K562 (cell line): Measurements from ENCODE around the gene ZNF747. TPM values are rescaled to one million over a fixed set of nuclear protein-coding genes. Genes with fewer than 3 reads are reported as not detected.
A peak's percentile ranks its signal among the peaks of the same experiment; 100 is the strongest.

Source experiments
- ATAC-seq: fragments of 200-7000 bp; cut with Tn5 transposase; 3 replicates; pipeline ENCODE4 v1.9.1; 2020; ENCODE audit warnings: moderate library complexity
- BruUV-seq: library from RNA; stranded (reverse); fragments of 400-500 nt; replicated peaks from 2 replicates; lab custom pipeline; 2021; lab: Mats Ljungman, UMichigan
- CTCF ChIA-PET: fragments of 300-600 bp; formaldehyde crosslinking; extraction: SDS; loops from one replicate; lab custom pipeline; 2021; ENCODE audit warnings: low intra/inter-chr PET ratio; lab: Yijun Ruan, JAX
- POLR2A ChIA-PET: fragments of 300-600, 350-650 bp; sonication (Branson Sonifier 250); formaldehyde crosslinking; extraction: SDS; loops from one replicate; lab custom pipeline; 2021; ENCODE audit warnings: antibody characterized with exemption, inconsistent platforms; lab: Yijun Ruan, JAX
- DNase-seq, 4 experiments: peaks; one replicate each; pipeline versions ENCODE4 v3.0.0 to v3.0.0-alpha.2; 2011 to 2018; ENCODE audit warnings: low spot score in 3 of 4, mixed read lengths in 3 of 4; ENCODE audit errors: extremely low read depth in 1 of 4
- FAIRE-seq: peaks from 2 replicates; lab custom pipeline; 2011; peaks lifted over from hg19 to GRCh38; lab: Jason Lieb, UNC
- H2AFZ ChIP-seq: 2 replicates; pipeline ENCODE4 v1.6.0; 2011; ENCODE audit warnings: low read depth, low read length, control low read depth, inconsistent platforms
- H3K27ac ChIP-seq: fragments of 200-600 bp; 3 replicates; pipeline ENCODE4 v1.8.0; 2011; ENCODE audit warnings: low read depth, mild to moderate bottlenecking, control low read depth, inconsistent platforms, low read length, moderate library complexity, mixed read lengths; ENCODE audit errors: extremely low read depth
- H3K27me3 ChIP-seq, 2 experiments: fragments of 300-600 bp in 1 of 2; 2 replicates in 1 of 2; 3 replicates in 1 of 2; pipeline versions ENCODE4 v1.6.0 to v1.8.0; 2011; ENCODE audit warnings: inconsistent platforms in 2 of 2, low read length in 2 of 2, mild to moderate bottlenecking in 1 of 2, mixed read lengths in 1 of 2, moderate library complexity in 1 of 2; ENCODE audit not compliant: control insufficient read depth in 2 of 2, insufficient read depth in 2 of 2
- H3K36me3 ChIP-seq: fragments of 300-600 bp; 3 replicates; pipeline ENCODE4 v1.8.0; 2011; ENCODE audit warnings: mild to moderate bottlenecking, low read length, inconsistent platforms; ENCODE audit not compliant: control insufficient read depth, insufficient read depth
- H3K4me1 ChIP-seq, 2 experiments: fragments of 200-600 bp in 1 of 2; replicated peaks in 1 of 2; 2 replicates in 1 of 2; 3 replicates in 1 of 2; pipeline versions ENCODE4 v1.5.1 to v1.8.0; 2011; ENCODE audit warnings: inconsistent platforms in 2 of 2, low read length in 2 of 2, mild to moderate bottlenecking in 1 of 2, mixed read lengths in 1 of 2, moderate library complexity in 1 of 2; ENCODE audit not compliant: control insufficient read depth in 2 of 2, insufficient read depth in 2 of 2
- H3K4me2 ChIP-seq: 2 replicates; pipeline ENCODE4 v1.6.1; 2011; ENCODE audit warnings: low read length, control low read depth, inconsistent platforms, mixed read lengths; ENCODE audit not compliant: insufficient read depth
- H3K4me3 ChIP-seq: fragments of 200-600 bp; sonication (generic), shearing (Covaris generic); 2 replicates; pipeline ENCODE4 v1.5.1; 2016; ENCODE audit warnings: control low read depth, inconsistent platforms
- H3K79me2 ChIP-seq: fragments of 200-600 bp; 3 replicates; pipeline ENCODE4 v1.8.0; 2011; ENCODE audit warnings: low read length, inconsistent platforms; ENCODE audit not compliant: control insufficient read depth, insufficient read depth
- H3K9ac ChIP-seq, 2 experiments: 2 replicates each; pipeline versions ENCODE4 v1.6.0 to v1.6.1; 2011; ENCODE audit warnings: low read depth in 2 of 2, low read length in 2 of 2, control low read depth in 1 of 2, inconsistent platforms in 1 of 2, mild to moderate bottlenecking in 1 of 2, mixed read lengths in 1 of 2; ENCODE audit not compliant: insufficient read depth in 1 of 2
- H3K9me1 ChIP-seq: one replicate; pipeline ENCODE4 v1.6.0; 2011; ENCODE audit warnings: inconsistent platforms, mild to moderate bottlenecking, low read length, moderate library complexity; ENCODE audit not compliant: control insufficient read depth, insufficient read depth
- H3K9me3 ChIP-seq: replicated peaks from 2 replicates; pipeline ENCODE4 v1.5.1; 2011; ENCODE audit warnings: low read depth, low read length, inconsistent platforms; ENCODE audit not compliant: control insufficient read depth, insufficient read depth
- H4K20me1 ChIP-seq: replicated peaks from 2 replicates; pipeline ENCODE4 v1.6.1; 2011; ENCODE audit warnings: low read length, inconsistent platforms, mixed read lengths; ENCODE audit not compliant: control insufficient read depth, insufficient read depth
- SMARCB1 ChIP-seq: IDR thresholded peaks from 2 replicates; pipeline ENCODE4 v1.6.1; 2011; ENCODE audit warnings: improper control_type of control experiment, low read depth; ENCODE audit not compliant: insufficient read length
- SPI1 ChIP-seq: IDR thresholded peaks from 2 replicates; pipeline ENCODE4 v1.6.1; 2011; ENCODE audit warnings: low read depth, low read length, control low read depth, borderline replicate concordance
- TBP ChIP-seq: optimal IDR thresholded peaks from 2 replicates; pipeline ENCODE3; 2011; ENCODE audit warnings: low read depth, low read length, improper control_type of control experiment
- WGBS: fragments of 100-300 bp; shearing (Covaris generic); methylation state at CpG from one replicate; pipeline ENCODE4 v1.1.6; 2016; ENCODE audit warnings: low coverage, mixed read lengths; ENCODE audit not compliant: insufficient coverage; ENCODE audit errors: missing lambda C conversion rate; 5-methylcytosine and 5-hydroxymethylcytosine counted together
- in situ Hi-C: fragments of 300-500 bp; cut with MboI; formaldehyde crosslinking; loops from 4 replicates; pipeline ENCODE4 v1.15.0; 2018; ENCODE audit warnings: inconsistent platforms, mixed read lengths
- intact Hi-C: fragments of 100-400 bp; cut with micrococcal nuclease; formaldehyde crosslinking; loops from 2 replicates; pipeline ENCODE4 v1.14.2; 2022
- polyA plus RNA-seq, 8 experiments: library from polyadenylated mRNA; depleted of rRNA in 4 of 8; stranded (reverse) in 5 of 8; unstranded in 3 of 8; fragments of >200 nt; fragmentation: Nextera tagmentation in 2 of 8; fragmentation: Illumina TruSeq in 1 of 8; extraction: Ambion mirVana in 2 of 8; extraction: Trizol in 1 of 8; gene quantifications; 2 replicates each; pipeline versions ENCODE4 v1.2.1 to v1.2.3, GENCODE V29; 2011 to 2014; ENCODE audit warnings: inconsistent platforms in 1 of 8, missing spikeins in 1 of 8
- total RNA-seq, 7 experiments: library from RNA; depleted of rRNA in 6 of 7; stranded (reverse); fragments of >200 nt in 6 of 7; fragmentation: Illumina TruSeq in 2 of 7; extraction: Trizol in 2 of 7; gene quantifications; 2 replicates each; pipeline versions ENCODE4 v1.2.1 to v1.2.3, GENCODE V29; 2011 to 2021; ENCODE audit warnings: low replicate concordance in 1 of 7
- TF ChIP-seq, protein P1 (sequence below): sonication (generic); formaldehyde crosslinking; IDR thresholded peaks from 2 replicates; pipeline ENCODE4 v1.9.0; 2022; ENCODE audit warnings: mild to moderate bottlenecking, missing genetic modification reagents

ZNF747 gene
- total and polyA plus RNA-seq, 9 of the 15 experiments (the other 6 are each of a cell fraction or from before 2014, with no cell fraction given): 0.14 to 3.3 (median 1.5) TPM

DNA sequence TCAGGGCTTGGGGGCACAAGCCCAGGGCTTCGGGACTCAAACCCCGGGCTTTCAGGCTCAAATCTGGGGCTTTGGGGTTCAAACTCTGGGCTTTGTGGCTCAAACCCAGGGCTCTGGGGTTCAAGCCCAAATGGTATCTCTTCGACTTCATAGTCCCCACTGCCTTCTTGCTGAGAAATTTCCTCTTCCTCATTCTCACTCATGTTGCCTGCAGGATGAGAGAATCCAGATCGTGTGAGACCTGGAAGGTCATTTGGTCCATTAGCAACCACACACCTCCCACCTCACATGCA is 8.9 kb downstream of the ZNF747 start:
- ChIA-PET CTCF (no interaction called here), POLR2A (interaction anchor here (0.6 to 4.3 kb wide), 5 partner anchors 9 to 16 kb away, joined by 3 to 16 read pairs (median 4); no protein-coding TSS in a partner anchor)
- H3K4me1 ChIP-seq: peaks cover 36 to 67% of the 10 kb centered on the region in 2 experiments; a peak in 4 of 5 replicates
- H3K9me1 ChIP-seq: peaks cover 4% of the 10 kb centered on the region
- ATAC-seq (no peak), DNase-seq (no peak), FAIRE-seq (no peak)
- H3K36me3 ChIP-seq: peaks cover 17% of the 10 kb centered on the region; the same call in 1 of the 3 replicates
- no peaks in the 10 kb centered on the region for H3K9me3 ChIP-seq
- H3K9ac ChIP-seq: peak overlapping the region; percentile 69 to 91
- peak overlapping the region; percentile 68 for H3K4me2 ChIP-seq
- peaks cover 19% of the 10 kb centered on the region for H3K79me2 ChIP-seq
- H3K4me3 ChIP-seq: peak overlapping the region; percentile 78
- TF ChIP-seq SMARCB1 (no peak), SPI1 (peak; percentile 80; the same call in 1 of the 2 replicates), TBP (peak; percentile 12)
- TF ChIP-seq, protein P1, sequence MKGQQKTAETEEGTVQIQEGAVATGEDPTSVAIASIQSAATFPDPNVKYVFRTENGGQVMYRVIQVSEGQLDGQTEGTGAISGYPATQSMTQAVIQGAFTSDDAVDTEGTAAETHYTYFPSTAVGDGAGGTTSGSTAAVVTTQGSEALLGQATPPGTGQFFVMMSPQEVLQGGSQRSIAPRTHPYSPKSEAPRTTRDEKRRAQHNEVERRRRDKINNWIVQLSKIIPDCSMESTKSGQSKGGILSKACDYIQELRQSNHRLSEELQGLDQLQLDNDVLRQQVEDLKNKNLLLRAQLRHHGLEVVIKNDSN (CRISPR knock-in tag): peak; percentile 40; the same call in 1 of the 2 replicates
- no peaks in the 10 kb centered on the region for H4K20me1 ChIP-seq
- in situ Hi-C loops (no loop called here), intact Hi-C loops (loop anchor here (2.0 to 5.0 kb wide), 3 partner anchors 33 to 81 kb away; partner anchors contain the start of gene SEPHS2)
- no peaks in the 10 kb centered on the region for H3K27me3 ChIP-seq
- peak overlapping the region; percentile 97 for H3K27ac ChIP-seq
- no peak overlapping the region; the same call in 1 of the 2 replicates for H2AFZ ChIP-seq
- 39% methylated on average over 3 of the region's 4 CpGs for WGBS
- BruUV-seq: TSS peak; percentile 84
